Measurements from ENCODE around the gene MRPS9.

Gene MRPS9

GRCh38 chr2:105138643-105139042, 100.8 kb downstream of the MRPS9 start:
- no peak for TF ChIP-seq CTCF (IDR thresholded peaks at IDR 0.05)

GRCh38 chr2:105139556-105140239, 101.8 kb downstream of the MRPS9 start:
- no peak for TF ChIP-seq CTCF (IDR thresholded peaks at IDR 0.05)

- TF ChIP-seq CTCF (IDR thresholded peaks at IDR 0.05): no peak
Measured at GRCh38 chr2:105140240-105140568, 102.3 kb downstream of the MRPS9 start.

- TF ChIP-seq CTCF (IDR thresholded peaks at IDR 0.05): no peak
Measured at GRCh38 chr2:105141099-105141614, 103.3 kb downstream of the MRPS9 start.

GRCh38 chr2:105142239-105142638, 104.4 kb downstream of the MRPS9 start:
- TF ChIP-seq CTCF (IDR thresholded peaks at IDR 0.05): no peak

GRCh38 chr2:105143094-105143466, 105.2 kb downstream of the MRPS9 start:
- TF ChIP-seq CTCF (IDR thresholded peaks at IDR 0.05): no peak

- no peak for TF ChIP-seq CTCF (IDR thresholded peaks at IDR 0.05)
Measured at GRCh38 chr2:105143467-105144151, 105.7 kb downstream of the MRPS9 start.

Measured in LNCAP (cell line).